ENCODE data around the gene LPAR5. TPM values are rescaled to one million over a fixed set of nuclear protein-coding genes. Genes with fewer than 3 reads are reported as not detected.
A peak's percentile ranks its signal among the peaks of the same experiment; 100 is the strongest.
"Not testable (repeated sequence)": the region's sequence is repeated elsewhere in the genome, so short reads cannot be mapped to it uniquely, and the experiment has no call there.

LPAR5 gene
- polyA plus RNA-seq, 6 donors from 2014 or later = 25.2 to 69.9 (median 40.1) TPM

- not testable (repeated sequence) for H3K27ac Mint-ChIP-seq, H3K9me3 Mint-ChIP-seq
- peaks cover 19 to 30% of the 10 kb centered on the region in 2 donors for H3K36me3 Mint-ChIP-seq
Measured at GRCh38 chr12:6586569-6586968, 49.2 kb downstream of the LPAR5 start.

GRCh38 chr12:6584293-6584692 is 51.5 kb downstream of the LPAR5 start:
- Mint-ChIP-seq H3K4me1 (peaks cover 0 to 4% (median 0%) of the 10 kb centered on the region in 3 donors), H3K27me3 (no peaks in the 10 kb centered on the region), H3K36me3 (peaks cover 18 to 31% of the 10 kb centered on the region in 2 donors), H3K9me3 (no peaks in the 10 kb centered on the region), H3K4me3 (no peak overlapping the region), H3K27ac (no peak overlapping the region)
- DNase-seq (no peak), ATAC-seq (ENCODE audit: low read depth in 2 of 2) (no peak)

More at GRCh38 chr12:6586569-6586968, 49.2 kb downstream of the LPAR5 start:
- not testable (repeated sequence) for H3K4me1 Mint-ChIP-seq; ATAC-seq (ENCODE audit: low read depth in 2 of 2); DNase-seq; H3K4me3 Mint-ChIP-seq; H3K27me3 Mint-ChIP-seq

GRCh38 chr12:6582959-6583358 is 52.8 kb downstream of the LPAR5 start:
- Mint-ChIP-seq H3K27me3 (no peaks in the 10 kb centered on the region), H3K36me3 (peaks cover 22 to 38% of the 10 kb centered on the region in 2 donors), H3K9me3 (no peaks in the 10 kb centered on the region), H3K27ac (peak overlapping the region in 1 of 6 donors; percentile 85), H3K4me3 (no peak overlapping the region), H3K4me1 (peaks cover 0 to 4% (median 4%) of the 10 kb centered on the region in 3 donors)
- ATAC-seq (ENCODE audit: low read depth in 2 of 2) = no peak
- DNase-seq = no peak

DNA sequence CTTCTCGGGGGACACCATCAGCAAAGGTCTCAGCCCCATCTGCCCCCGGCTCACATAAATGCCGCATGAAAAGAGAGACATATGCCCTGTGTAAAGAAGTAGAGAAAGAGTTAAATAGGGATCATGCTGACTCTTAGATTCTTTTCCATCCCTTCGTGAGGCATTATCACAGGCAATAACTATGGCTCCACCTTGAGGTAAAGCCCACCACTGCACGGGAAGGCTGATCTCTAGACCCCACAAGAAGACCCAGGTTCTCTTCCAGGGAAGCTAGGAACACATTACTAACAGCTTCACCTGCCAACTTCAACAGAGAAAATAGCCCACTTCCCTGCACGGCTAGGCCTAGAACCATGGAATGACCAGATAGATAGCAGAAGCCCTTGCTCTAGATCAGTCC is 53.6 kb downstream of the LPAR5 start:
- no peak overlapping the region for H3K4me3 Mint-ChIP-seq
- peaks cover 21 to 38% of the 10 kb centered on the region in 2 donors for H3K36me3 Mint-ChIP-seq
- peaks cover 0 to 4% (median 4%) of the 10 kb centered on the region in 3 donors for H3K4me1 Mint-ChIP-seq
- peak in 1 of 2 donors; percentile 18 for ATAC-seq (ENCODE audit: low read depth in 2 of 2)
- H3K9me3 Mint-ChIP-seq = no peaks in the 10 kb centered on the region
- peak overlapping the region in 1 of 6 donors; percentile 20 for H3K27ac Mint-ChIP-seq
- H3K27me3 Mint-ChIP-seq = no peaks in the 10 kb centered on the region
- DNase-seq = no peak

- Mint-ChIP-seq H3K4me3 (peak overlapping the region in 1 of 8 donors; percentile 2), H3K36me3 (peaks cover 21 to 36% of the 10 kb centered on the region in 2 donors)
Measured at GRCh38 chr12:6575648-6576047, 60.1 kb downstream of the LPAR5 start.

DNA sequence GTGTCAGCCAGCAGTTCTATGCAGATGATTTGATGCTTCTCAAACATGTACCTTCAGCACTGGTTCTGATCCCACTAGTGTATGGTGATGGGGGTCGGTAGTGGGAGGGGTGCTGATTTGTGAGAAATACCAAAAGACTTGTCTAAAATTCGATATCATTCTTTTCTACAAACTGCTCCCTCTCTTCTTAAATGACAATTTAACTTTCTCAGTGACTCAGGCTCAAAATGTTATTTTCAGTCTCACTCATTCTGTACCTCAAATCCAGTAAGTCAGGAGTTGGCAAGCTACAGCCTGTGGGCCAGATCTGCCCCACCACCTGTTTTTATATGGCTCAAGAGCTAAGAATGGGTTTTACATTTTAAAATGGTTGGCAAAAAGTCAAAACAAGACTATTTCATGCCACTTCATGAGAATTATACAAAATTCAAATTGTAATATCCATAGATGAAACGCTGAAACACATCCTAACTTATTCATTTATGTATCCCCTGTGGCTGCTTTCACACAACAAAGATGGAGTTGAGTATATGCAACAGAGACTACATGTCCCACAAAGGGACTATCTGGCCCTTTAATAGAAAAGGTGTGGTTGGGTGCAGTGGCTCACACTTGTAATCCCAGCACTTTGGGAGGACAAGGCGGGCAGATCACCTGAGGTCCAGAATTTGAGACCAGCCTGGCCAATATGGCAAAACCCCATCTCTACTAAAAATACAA is 61.0 kb downstream of the LPAR5 start:
- Mint-ChIP-seq H3K9me3 (no peaks in the 10 kb centered on the region), H3K36me3 (peaks cover 27 to 36% of the 10 kb centered on the region in 2 donors), H3K4me1 (peaks cover 10 to 17% (median 15%) of the 10 kb centered on the region in 3 donors), H3K4me3 (no peak overlapping the region), H3K27me3 (no peaks in the 10 kb centered on the region), H3K27ac (peak overlapping the region in 1 of 6 donors; percentile 81)
- DNase-seq (no peak), ATAC-seq (ENCODE audit: low read depth in 2 of 2) (no peak)

More at GRCh38 chr12:6575648-6576047, 60.1 kb downstream of the LPAR5 start:
- DNase-seq (no peak), ATAC-seq (ENCODE audit: low read depth in 2 of 2) (no peak)
- Mint-ChIP-seq H3K27ac (peak overlapping the region in 5 of 6 donors; percentile 3 to 56 (median 10)), H3K4me1 (peaks cover under 1 to 10% (median 9%) of the 10 kb centered on the region in 3 donors), H3K27me3 (no peaks in the 10 kb centered on the region), H3K9me3 (no peaks in the 10 kb centered on the region)

DNA sequence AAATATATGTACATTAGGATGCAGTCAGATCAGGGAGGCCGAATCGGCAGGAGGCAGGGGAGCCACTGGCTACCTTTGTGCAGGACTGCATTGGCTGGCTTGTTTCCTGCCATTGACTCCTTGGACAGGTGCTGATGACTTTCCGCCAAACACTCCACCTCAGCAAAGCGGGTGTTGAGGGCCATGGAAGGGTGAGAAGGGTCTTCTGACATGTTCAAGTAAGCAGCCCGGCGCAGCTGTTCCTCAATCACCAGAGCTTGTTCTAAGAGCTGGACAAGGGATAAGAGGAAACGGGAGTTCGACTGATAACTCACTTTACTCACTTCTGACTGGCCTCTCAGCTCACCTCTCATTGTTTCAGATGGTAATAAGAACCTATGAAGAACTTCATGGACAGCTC is 62.8 kb downstream of the LPAR5 start:
- no peak for DNase-seq
- peak overlapping the region in 3 of 6 donors; percentile 17 to 60 (median 32) for H3K27ac Mint-ChIP-seq
- H3K27me3 Mint-ChIP-seq = no peaks in the 10 kb centered on the region
- peak overlapping the region in 1 of 8 donors; percentile 52 for H3K4me3 Mint-ChIP-seq
- H3K9me3 Mint-ChIP-seq = no peaks in the 10 kb centered on the region
- H3K4me1 Mint-ChIP-seq = peaks cover 17 to 21% (median 19%) of the 10 kb centered on the region in 3 donors
- no peak for ATAC-seq (ENCODE audit: low read depth in 2 of 2)
- H3K36me3 Mint-ChIP-seq = peaks cover 21 to 28% of the 10 kb centered on the region in 2 donors

DNA sequence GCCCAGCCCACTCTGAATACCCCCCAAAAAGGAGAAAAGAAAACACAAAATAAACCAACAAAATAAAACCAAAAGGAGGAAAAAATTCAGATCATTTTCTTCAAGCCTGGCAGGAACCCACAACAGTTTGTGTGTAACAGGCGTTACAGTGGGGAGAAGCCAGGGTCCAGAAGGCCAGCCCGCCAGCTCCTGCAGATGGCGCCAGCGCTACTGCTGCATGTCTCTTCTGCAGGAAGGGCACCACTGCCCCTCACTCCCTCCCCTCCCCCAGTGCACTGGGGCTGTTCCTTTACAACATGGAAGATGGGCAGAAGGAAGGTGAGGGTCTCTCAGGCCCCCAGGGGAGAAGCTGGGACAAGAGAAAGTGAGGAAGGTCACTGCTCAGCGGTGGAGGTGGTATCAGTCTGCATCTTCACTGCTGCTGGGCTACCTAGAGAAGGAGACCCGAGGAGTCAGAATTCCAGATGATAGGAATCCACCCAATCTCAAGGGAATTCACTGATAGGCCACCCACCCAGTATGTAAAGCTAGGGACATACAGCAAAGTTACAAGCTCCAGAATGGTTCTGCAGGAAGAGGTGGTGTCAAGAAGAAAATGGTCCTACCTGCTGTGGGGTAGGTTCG is 65.4 kb downstream of the LPAR5 start:
- peak overlapping the region in 3 of 6 donors; percentile 40 to 94 (median 78) for H3K27ac Mint-ChIP-seq
- H3K9me3 Mint-ChIP-seq = no peaks in the 10 kb centered on the region
- DNase-seq (peak; percentile 31), ATAC-seq (ENCODE audit: low read depth in 2 of 2) (peak; percentile 14 to 15)
- H3K4me1 Mint-ChIP-seq = peaks cover 23 to 45% (median 40%) of the 10 kb centered on the region in 3 donors
- no peaks in the 10 kb centered on the region for H3K27me3 Mint-ChIP-seq
- H3K36me3 Mint-ChIP-seq = peaks cover 15 to 22% of the 10 kb centered on the region in 2 donors
- peak overlapping the region in 7 of 8 donors; percentile 12 to 94 (median 74) for H3K4me3 Mint-ChIP-seq

DNA sequence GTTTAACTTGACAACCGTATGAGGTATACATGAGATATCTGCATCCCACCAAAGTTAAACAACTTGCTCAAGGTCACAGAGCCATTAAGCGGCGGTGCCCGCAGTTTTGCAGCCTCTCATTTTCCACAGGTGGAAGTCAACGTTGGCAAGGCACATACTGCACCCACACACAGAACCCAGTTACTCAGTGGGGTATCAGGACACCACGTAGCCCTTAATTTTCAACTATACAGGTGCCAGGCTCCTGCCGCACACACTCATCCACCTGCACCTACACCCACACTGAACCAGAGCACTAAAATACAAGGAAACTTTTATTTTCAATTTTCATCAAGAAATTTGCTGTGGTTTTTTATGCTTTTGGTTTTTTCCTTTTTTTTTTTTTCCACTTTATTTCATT is 66.0 kb downstream of the LPAR5 start:
- DNase-seq = no peak
- Mint-ChIP-seq H3K4me3 (peak overlapping the region; percentile 29 to 100 (median 74)), H3K9me3 (no peaks in the 10 kb centered on the region), H3K4me1 (peaks cover 23 to 45% (median 40%) of the 10 kb centered on the region in 3 donors), H3K27me3 (no peaks in the 10 kb centered on the region), H3K27ac (peak overlapping the region in 3 of 6 donors; percentile 3 to 94 (median 83)), H3K36me3 (peaks cover 14 to 21% of the 10 kb centered on the region in 2 donors)
- ATAC-seq (ENCODE audit: low read depth in 2 of 2) = no peak

DNA sequence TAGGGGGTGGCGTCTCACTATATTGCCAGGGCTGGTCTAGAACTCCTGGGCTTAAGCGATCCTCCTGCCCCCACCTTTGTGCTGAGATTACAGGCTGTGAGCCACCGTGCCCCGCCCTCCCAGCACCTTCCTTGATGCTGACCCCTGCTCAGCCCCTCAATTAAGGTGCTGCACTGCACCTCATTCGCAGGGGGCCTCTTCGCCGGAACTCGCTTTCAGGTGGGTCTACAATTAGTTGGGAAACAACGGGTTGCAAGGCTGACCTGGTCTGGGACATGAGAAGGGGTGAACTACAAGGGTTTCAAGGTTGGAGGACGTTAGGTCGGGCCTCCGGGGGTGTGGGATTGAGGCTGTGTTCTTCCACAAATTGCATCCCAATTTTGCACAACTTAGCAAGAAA is 66.4 kb downstream of the LPAR5 start:
- no peak for DNase-seq
- H3K9me3 Mint-ChIP-seq = no peaks in the 10 kb centered on the region
- no peaks in the 10 kb centered on the region for H3K27me3 Mint-ChIP-seq
- peaks cover 23 to 46% (median 40%) of the 10 kb centered on the region in 3 donors for H3K4me1 Mint-ChIP-seq
- H3K4me3 Mint-ChIP-seq = peak overlapping the region; percentile 47 to 100 (median 84)
- peak overlapping the region in 3 of 6 donors; percentile 83 to 98 (median 94) for H3K27ac Mint-ChIP-seq
- peaks cover 14 to 19% of the 10 kb centered on the region in 2 donors for H3K36me3 Mint-ChIP-seq
- no peak for ATAC-seq (ENCODE audit: low read depth in 2 of 2)

Other genes starting within 250 kb of the LPAR5 start
- 10 to 100 TPM in 1 of 6 donors, 1 to 10 TPM in 5; 3.2 to 14.8 (median 6.6) TPM for gene CD27, start 191.0 kb downstream of the LPAR5 start, polyA plus RNA-seq (ENCODE audit: low read depth in 6 of 6)
- gene TAPBPL, start 183.9 kb downstream of the LPAR5 start, polyA plus RNA-seq (ENCODE audit: low read depth in 6 of 6) = 100 to 1,000 TPM in 3 of 6 donors, 10 to 100 TPM in 3; 61.0 to 128 (median 108) TPM
- gene VAMP1, start 165.3 kb downstream of the LPAR5 start, polyA plus RNA-seq (ENCODE audit: low read depth in 6 of 6) = 1 to 10 TPM; 1.7 to 6.7 (median 4.5) TPM
- 100 to 1,000 TPM; 126 to 243 (median 176) TPM for gene MRPL51, start 142.7 kb downstream of the LPAR5 start, polyA plus RNA-seq (ENCODE audit: low read depth in 6 of 6)
- gene NCAPD2, start 141.9 kb downstream of the LPAR5 start, polyA plus RNA-seq (ENCODE audit: low read depth in 6 of 6) = 10 to 100 TPM; 13.3 to 25.5 (median 17.8) TPM
- gene GAPDH, start 101.4 kb downstream of the LPAR5 start, polyA plus RNA-seq (ENCODE audit: low read depth in 6 of 6) = 1,000 to 10,000 TPM in 1 of 6 donors, 100 to 1,000 TPM in 5; 607 to 1,152 (median 779) TPM
- gene IFFO1, start 79.9 kb downstream of the LPAR5 start, polyA plus RNA-seq (ENCODE audit: low read depth in 6 of 6) = 10 to 100 TPM in 1 of 6 donors, 1 to 10 TPM in 5; 4.6 to 15.3 (median 6.3) TPM
- gene NOP2, start 67.7 kb downstream of the LPAR5 start, polyA plus RNA-seq (ENCODE audit: low read depth in 6 of 6) = 10 to 100 TPM; 11.7 to 27.6 (median 17.5) TPM
- gene CHD4, start 28.6 kb downstream of the LPAR5 start, polyA plus RNA-seq (ENCODE audit: low read depth in 6 of 6) = 10 to 100 TPM; 26.6 to 67.1 (median 44.5) TPM
- gene ACRBP, start 11.5 kb upstream of the LPAR5 start, polyA plus RNA-seq (ENCODE audit: low read depth in 6 of 6) = 10 to 100 TPM in 1 of 6 donors, 1 to 10 TPM in 5; 3.8 to 11.0 (median 8.9) TPM
- 100 to 1,000 TPM in 4 of 6 donors, 10 to 100 TPM in 2; 93.5 to 139 (median 112) TPM for gene ING4, start 27.2 kb upstream of the LPAR5 start, polyA plus RNA-seq (ENCODE audit: low read depth in 6 of 6)
- 10 to 100 TPM; 13.5 to 39.7 (median 23.2) TPM for gene ZNF384, start 53.4 kb upstream of the LPAR5 start, polyA plus RNA-seq (ENCODE audit: low read depth in 6 of 6)
- gene PIANP, start 64.9 kb upstream of the LPAR5 start, polyA plus RNA-seq (ENCODE audit: low read depth in 6 of 6) = not detected
- gene COPS7A, start 88.1 kb upstream of the LPAR5 start, polyA plus RNA-seq (ENCODE audit: low read depth in 6 of 6) = 10 to 100 TPM; 26.4 to 43.9 (median 34.4) TPM
- gene MLF2, start 117.2 kb upstream of the LPAR5 start, polyA plus RNA-seq (ENCODE audit: low read depth in 6 of 6) = 100 to 1,000 TPM; 128 to 167 (median 150) TPM
- under 1 TPM in 1 of 6 donors, not detected in 5; 0.38 TPM for gene PTMS, start 130.4 kb upstream of the LPAR5 start, polyA plus RNA-seq (ENCODE audit: low read depth in 6 of 6)
- under 1 TPM in 2 of 6 donors, not detected in 4; 0.16 to 0.17 TPM for gene LAG3, start 136.6 kb upstream of the LPAR5 start, polyA plus RNA-seq (ENCODE audit: low read depth in 6 of 6)
- 1 to 10 TPM in 3 of 6 donors, under 1 TPM in 3; 0.29 to 1.7 (median 1.1) TPM for gene CD4, start 153.6 kb upstream of the LPAR5 start, polyA plus RNA-seq (ENCODE audit: low read depth in 6 of 6)
- not detected for gene GPR162, start 185.9 kb upstream of the LPAR5 start, polyA plus RNA-seq (ENCODE audit: low read depth in 6 of 6)
- not detected for gene P3H3, start 192.4 kb upstream of the LPAR5 start, polyA plus RNA-seq (ENCODE audit: low read depth in 6 of 6)
- gene GNB3, start 205.0 kb upstream of the LPAR5 start, polyA plus RNA-seq (ENCODE audit: low read depth in 6 of 6) = not detected
- gene CDCA3, start 215.3 kb upstream of the LPAR5 start, polyA plus RNA-seq (ENCODE audit: low read depth in 6 of 6) = 1 to 10 TPM in 1 of 6 donors, under 1 TPM in 3, not detected in 2; 0.74 to 1.0 (median 0.89) TPM
- 10 to 100 TPM; 28.5 to 45.1 (median 35.4) TPM for gene USP5, start 216.2 kb upstream of the LPAR5 start, polyA plus RNA-seq (ENCODE audit: low read depth in 6 of 6)
- gene TPI1, start 231.6 kb upstream of the LPAR5 start, polyA plus RNA-seq (ENCODE audit: low read depth in 6 of 6) = 100 to 1,000 TPM; 294 to 712 (median 357) TPM
- 10 to 100 TPM in 2 of 6 donors, 1 to 10 TPM in 4; 7.9 to 15.5 (median 8.9) TPM for gene SPSB2, start 237.3 kb upstream of the LPAR5 start, polyA plus RNA-seq (ENCODE audit: low read depth in 6 of 6)